ENCODE results near the gene LRRC27.
"Not testable (repeated sequence)": the region's sequence is repeated elsewhere in the genome, so short reads cannot be mapped to it uniquely, and the experiment has no call there.

LRRC27 gene

GRCh38 chr10:132331601-132332432, at the start of gene LRRC27:
Gene LRRC27 (plus strand): TSS chr10:132332193. CDS start chr10:132333525, 1,332 bp downstream.
- peak; percentile 98 for DNase-seq (ENCODE audit: low spot score)

GRCh38 chr10:132282667-132283603, 49.1 kb upstream of the LRRC27 start:
- no peak for DNase-seq (ENCODE audit: low spot score)

GRCh38 chr10:132283604-132284382, 48.2 kb upstream of the LRRC27 start:
- no peak for DNase-seq (ENCODE audit: low spot score)

GRCh38 chr10:132289439-132289838, 42.6 kb upstream of the LRRC27 start:
- DNase-seq (ENCODE audit: low spot score), result no peak

- DNase-seq (ENCODE audit: low spot score), result no peak
Observed at GRCh38 chr10:132290631-132291030, 41.4 kb upstream of the LRRC27 start.

- DNase-seq (ENCODE audit: low spot score), result no peak
Observed at GRCh38 chr10:132291826-132292225, 40.2 kb upstream of the LRRC27 start.

- no peak for DNase-seq (ENCODE audit: low spot score)
Observed at GRCh38 chr10:132292287-132293200, 39.4 kb upstream of the LRRC27 start.

GRCh38 chr10:132293201-132293812, 38.7 kb upstream of the LRRC27 start:
- DNase-seq (ENCODE audit: low spot score), result no peak

GRCh38 chr10:132293813-132294520, 38.0 kb upstream of the LRRC27 start:
- DNase-seq (ENCODE audit: low spot score), result no peak

GRCh38 chr10:132294561-132295318, 37.3 kb upstream of the LRRC27 start:
- DNase-seq (ENCODE audit: low spot score), result no peak

GRCh38 chr10:132295481-132295880, 36.5 kb upstream of the LRRC27 start:
- not testable (repeated sequence) for DNase-seq (ENCODE audit: low spot score)

GRCh38 chr10:132296666-132297443, 35.1 kb upstream of the LRRC27 start:
- no peak for DNase-seq (ENCODE audit: low spot score)

GRCh38 chr10:132297526-132297925, 34.5 kb upstream of the LRRC27 start:
- DNase-seq (ENCODE audit: low spot score), result no peak

GRCh38 chr10:132298038-132298881, 33.7 kb upstream of the LRRC27 start:
- DNase-seq (ENCODE audit: low spot score), result no peak

- no peak for DNase-seq (ENCODE audit: low spot score)
Observed at GRCh38 chr10:132299371-132300336, 32.3 kb upstream of the LRRC27 start.

- no peak for DNase-seq (ENCODE audit: low spot score)
Observed at GRCh38 chr10:132300582-132300981, 31.4 kb upstream of the LRRC27 start.
